ENCODE results near the gene EXOSC6. TPM values are rescaled to one million over a fixed set of nuclear protein-coding genes. Genes with fewer than 3 reads are reported as not detected.
"Not testable (repeated sequence)": the region's sequence is repeated elsewhere in the genome, so short reads cannot be mapped to it uniquely, and the experiment has no call there.

EXOSC6 gene
- total RNA-seq, 1 experiment from 2014 or later: 41.6 TPM

- Histone ChIP-seq H2BK120ac (ENCODE audit: low read depth, low read length, poor library complexity, severe bottlenecking) (no peak overlapping the region), H3K4me1 (ENCODE audit: insufficient read depth, low read length) (peaks cover 3% of the 10 kb centered on the region; the same call in 1 of the 2 replicates), H3K79me2 (ENCODE audit: insufficient read depth, low read length) (no peaks in the 10 kb centered on the region), H3K4ac (ENCODE audit: low read depth, low read length) (no peak overlapping the region), H3K18ac (ENCODE audit: insufficient read length, low read depth, low read length) (no peak overlapping the region), H4K8ac (replicated peaks; ENCODE audit: insufficient read length, low read depth, low read length) (no peak overlapping the region), H2AFZ (ENCODE audit: low read length) (no peak overlapping the region), H3K56ac (ENCODE audit: insufficient read length, low read depth, low read length) (no peak overlapping the region), H3K14ac (ENCODE audit: insufficient read depth, low read length) (no peak overlapping the region), H3K79me1 (ENCODE audit: insufficient read depth, low read depth, low read length, poor library complexity, severe bottlenecking) (no peaks in the 10 kb centered on the region), H4K20me1 (ENCODE audit: control insufficient read depth, insufficient read depth, insufficient read length) (no peaks in the 10 kb centered on the region), H3T11ph (ENCODE audit: low read length) (no peak overlapping the region), H2BK15ac (ENCODE audit: low read depth, low read length) (no peak overlapping the region), H3K23me2 (ENCODE audit: insufficient read length, low read depth, low read length, poor library complexity, severe bottlenecking) (peaks cover 2% of the 10 kb centered on the region), H3K27ac (ENCODE audit: insufficient read length, low read depth, low read length) (no peak overlapping the region), H3K27me3 (ENCODE audit: insufficient read depth, low read length) (no peaks in the 10 kb centered on the region), H2AK5ac (ENCODE audit: insufficient read length, low read length) (no peak overlapping the region), H4K5ac (ENCODE audit: insufficient read length, low read depth, low read length) (no peak overlapping the region), H4K91ac (ENCODE audit: insufficient read length, low read depth, low read length) (no peak overlapping the region), H2BK20ac (ENCODE audit: low read depth, low read length, poor library complexity, severe bottlenecking) (no peak overlapping the region), H2BK5ac (ENCODE audit: insufficient read length, low read length) (no peak overlapping the region), H3K9me3 (ENCODE audit: control insufficient read depth, low read depth, low read length) (no peaks in the 10 kb centered on the region), H2BK12ac (ENCODE audit: insufficient read length, low read depth, low read length) (no peak overlapping the region), H3K4me2 (ENCODE audit: insufficient read depth, insufficient read length, low read length) (no peak overlapping the region), H3K9ac (ENCODE audit: extremely low read depth, insufficient read length, low read length) (no peak overlapping the region), H3K23ac (ENCODE audit: insufficient read length, low read depth, low read length) (no peak overlapping the region)
- Mint-ChIP-seq H3K27me3 (ENCODE audit: low read depth) (no peaks in the 10 kb centered on the region), H3K4me3 (no peak overlapping the region), H3K27ac (no peak overlapping the region; a peak in 1 of 7 replicates), H3K36me3 (ENCODE audit: insufficient read depth in 1 of 3, low read depth in 3 of 3) (no peaks in the 10 kb centered on the region), H3K4me1 (peaks cover 6 to 10% of the 10 kb centered on the region in 2 experiments; a peak in 3 of 4 replicates), H3K9me3 (no peaks in the 10 kb centered on the region; a peak in 1 of 5 replicates)
- no CpG with 5 or more reads among the region's 28 CpGs for WGBS (ENCODE audit: extremely low coverage, insufficient read length, low lambda C conversion rate)
- DNase-seq: no peak
- TF ChIP-seq CTCF (conservative IDR thresholded peaks at IDR 0.05): no peak
These were observed 42.8 kb upstream of the EXOSC6 start for GRCh38 chr16:70294385-70295025.

- H2AK5ac ChIP-seq (ENCODE audit: insufficient read length, low read length); H3K27ac ChIP-seq (ENCODE audit: insufficient read length, low read depth, low read length); H2BK12ac ChIP-seq (ENCODE audit: insufficient read length, low read depth, low read length); H3K4me1 ChIP-seq (ENCODE audit: insufficient read depth, low read length); H2BK20ac ChIP-seq (ENCODE audit: low read depth, low read length, poor library complexity, severe bottlenecking); H2BK120ac ChIP-seq (ENCODE audit: low read depth, low read length, poor library complexity, severe bottlenecking); H4K8ac ChIP-seq (replicated peaks; ENCODE audit: insufficient read length, low read depth, low read length); H3K9ac ChIP-seq (ENCODE audit: extremely low read depth, insufficient read length, low read length); H3K4me3 Mint-ChIP-seq; H2AFZ ChIP-seq (ENCODE audit: low read length); H3K79me1 ChIP-seq (ENCODE audit: insufficient read depth, low read depth, low read length, poor library complexity, severe bottlenecking); H3K56ac ChIP-seq (ENCODE audit: insufficient read length, low read depth, low read length); DNase-seq; H3K18ac ChIP-seq (ENCODE audit: insufficient read length, low read depth, low read length); H3K9me3 Mint-ChIP-seq; H2BK15ac ChIP-seq (ENCODE audit: low read depth, low read length); H3K27me3 Mint-ChIP-seq (ENCODE audit: low read depth); H4K5ac ChIP-seq (ENCODE audit: insufficient read length, low read depth, low read length); H3K27me3 ChIP-seq (ENCODE audit: insufficient read depth, low read length); H3K23ac ChIP-seq (ENCODE audit: insufficient read length, low read depth, low read length); H3K27ac Mint-ChIP-seq; H4K91ac ChIP-seq (ENCODE audit: insufficient read length, low read depth, low read length); H3K36me3 Mint-ChIP-seq (ENCODE audit: insufficient read depth in 1 of 3, low read depth in 3 of 3); H2BK5ac ChIP-seq (ENCODE audit: insufficient read length, low read length); H3K9me3 ChIP-seq (ENCODE audit: control insufficient read depth, low read depth, low read length); H3K4me1 Mint-ChIP-seq; H3K23me2 ChIP-seq (ENCODE audit: insufficient read length, low read depth, low read length, poor library complexity, severe bottlenecking); H4K20me1 ChIP-seq (ENCODE audit: control insufficient read depth, insufficient read depth, insufficient read length); H3K4ac ChIP-seq (ENCODE audit: low read depth, low read length); H3T11ph ChIP-seq (ENCODE audit: low read length); H3K4me2 ChIP-seq (ENCODE audit: insufficient read depth, insufficient read length, low read length); H3K14ac ChIP-seq (ENCODE audit: insufficient read depth, low read length): not testable (repeated sequence)
- no CpG with 5 or more reads among the region's 11 CpGs for WGBS (ENCODE audit: extremely low coverage, insufficient read length, low lambda C conversion rate)
- peaks cover 11% of the 10 kb centered on the region; the same call in 1 of the 2 replicates for H3K79me2 ChIP-seq (ENCODE audit: insufficient read depth, low read length)
These were observed 40.4 kb upstream of the EXOSC6 start for GRCh38 chr16:70292148-70292547.
